Cardiac muscle cell (in vitro differentiated cells and primary cell): ENCODE results near the gene NR6A1. TPM values are rescaled to one million over a fixed set of nuclear protein-coding genes. Genes with fewer than 3 reads are reported as not detected.

ENCODE experiments used
- DNase-seq, 2 donors: peaks; one replicate each; pipeline versions ENCODE4 v3.0.0 to v3.0.0-alpha.2; 2010 to 2017; ENCODE audit warnings: low read depth in 1 of 2, low spot score in 1 of 2
- H3K27ac ChIP-seq: fragments of 200-600 bp; sonication (generic); 2 replicates; pipeline ENCODE4 v1.5.1; 2016
- H3K27me3 ChIP-seq: fragments of 200-600 bp; sonication (generic); 2 replicates; pipeline ENCODE4 v1.6.0; 2016; ENCODE audit warnings: control low read depth
- H3K36me3 ChIP-seq: fragments of 200-600 bp; sonication (generic); 2 replicates; pipeline ENCODE4 v1.5.1; 2016; ENCODE audit warnings: control low read depth
- H3K4me1 ChIP-seq: fragments of 200-600 bp; sonication (generic); 2 replicates; pipeline ENCODE4 v1.8.1; 2017; ENCODE audit warnings: low read depth, mild to moderate bottlenecking, mixed run types
- H3K4me3 ChIP-seq: fragments of 200-600 bp; sonication (generic); 2 replicates; pipeline ENCODE4 v1.5.1; 2016; ENCODE audit warnings: mild to moderate bottlenecking
- H3K9me3 ChIP-seq: fragments of 200-600 bp; sonication (generic); 2 replicates; pipeline ENCODE4 v1.5.1; 2017; ENCODE audit warnings: low read depth, mild to moderate bottlenecking, control low read depth
- polyA plus RNA-seq: library from polyadenylated mRNA; unstranded; fragments of >200 nt; fragmentation: Nextera tagmentation; extraction: Ambion mirVana; gene quantifications from 2 replicates; pipeline ENCODE4 v1.2.1, GENCODE V29; 2016
- total RNA-seq: library from RNA; depleted of rRNA; stranded (reverse); fragments of >200 nt; gene quantifications from 2 replicates; pipeline ENCODE4 v1.2.3, GENCODE V29; 2016
- TF ChIP-seq, protein P1 (sequence below): IDR thresholded peaks from 2 replicates; pipeline ENCODE4 v1.5.1; 2012; ENCODE audit warnings: low read depth, mild to moderate bottlenecking, low read length

The NR6A1 gene
- total and polyA plus RNA-seq, 2 experiments from 2014 or later = 3.2 to 19.8 TPM

DNA sequence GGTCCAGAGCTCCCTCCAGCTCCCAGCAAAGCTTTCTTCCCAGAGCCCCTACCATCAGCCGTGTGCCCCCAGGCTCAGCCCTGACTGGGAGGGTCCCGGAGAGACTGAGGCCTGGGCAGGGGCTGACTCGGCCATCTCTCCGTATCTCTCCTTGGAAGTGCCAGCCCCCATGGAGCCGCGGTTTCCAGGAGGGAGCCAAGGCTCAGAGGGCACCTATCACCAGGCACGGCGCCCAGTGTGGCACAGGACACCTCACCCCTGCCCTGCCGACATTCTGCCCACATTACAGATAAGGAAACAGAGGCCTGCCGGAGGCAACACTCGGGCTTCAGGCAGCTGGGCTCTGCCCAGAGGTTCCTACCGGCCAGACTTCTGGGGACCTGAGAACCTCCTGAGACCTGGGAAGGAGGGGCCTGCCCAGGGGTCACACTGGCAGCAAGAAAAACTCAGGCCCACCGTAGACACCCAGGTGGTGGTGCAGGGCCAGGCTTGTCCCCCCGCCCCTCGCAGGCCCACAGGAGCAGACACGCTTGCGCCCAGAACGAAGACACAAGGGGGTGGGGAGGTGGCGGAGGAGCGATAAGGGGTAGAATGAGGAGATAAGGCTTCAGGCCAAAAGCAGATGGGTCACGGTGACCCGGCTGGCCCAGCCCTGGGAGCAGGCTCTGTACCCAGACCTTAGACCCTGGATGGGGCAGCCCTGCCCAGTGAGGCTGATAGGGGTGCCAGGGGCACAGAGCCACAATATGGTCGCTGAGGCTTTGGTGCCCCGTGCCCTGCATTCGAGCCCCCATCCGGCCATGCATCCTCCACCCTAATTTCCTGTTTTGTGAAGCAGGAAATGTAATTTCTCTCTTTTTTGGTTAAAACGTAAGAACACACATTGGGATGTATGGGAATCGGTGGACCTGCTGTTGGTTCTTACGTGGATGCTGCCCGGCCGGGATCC is 275.7 kb downstream of the NR6A1 start:
- Histone ChIP-seq H3K9me3 (no peaks in the 10 kb centered on the region), H3K27ac (no peak overlapping the region), H3K4me3 (no peak overlapping the region), H3K27me3 (peaks cover 7% of the 10 kb centered on the region), H3K4me1 (no peaks in the 10 kb centered on the region), H3K36me3 (no peaks in the 10 kb centered on the region)
- DNase-seq = no peak
- TF ChIP-seq, protein P1, sequence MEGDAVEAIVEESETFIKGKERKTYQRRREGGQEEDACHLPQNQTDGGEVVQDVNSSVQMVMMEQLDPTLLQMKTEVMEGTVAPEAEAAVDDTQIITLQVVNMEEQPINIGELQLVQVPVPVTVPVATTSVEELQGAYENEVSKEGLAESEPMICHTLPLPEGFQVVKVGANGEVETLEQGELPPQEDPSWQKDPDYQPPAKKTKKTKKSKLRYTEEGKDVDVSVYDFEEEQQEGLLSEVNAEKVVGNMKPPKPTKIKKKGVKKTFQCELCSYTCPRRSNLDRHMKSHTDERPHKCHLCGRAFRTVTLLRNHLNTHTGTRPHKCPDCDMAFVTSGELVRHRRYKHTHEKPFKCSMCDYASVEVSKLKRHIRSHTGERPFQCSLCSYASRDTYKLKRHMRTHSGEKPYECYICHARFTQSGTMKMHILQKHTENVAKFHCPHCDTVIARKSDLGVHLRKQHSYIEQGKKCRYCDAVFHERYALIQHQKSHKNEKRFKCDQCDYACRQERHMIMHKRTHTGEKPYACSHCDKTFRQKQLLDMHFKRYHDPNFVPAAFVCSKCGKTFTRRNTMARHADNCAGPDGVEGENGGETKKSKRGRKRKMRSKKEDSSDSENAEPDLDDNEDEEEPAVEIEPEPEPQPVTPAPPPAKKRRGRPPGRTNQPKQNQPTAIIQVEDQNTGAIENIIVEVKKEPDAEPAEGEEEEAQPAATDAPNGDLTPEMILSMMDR = no peak

GRCh38 chr9:124493794-124494479 is 277.2 kb downstream of the NR6A1 start:
- H3K27ac ChIP-seq = no peak overlapping the region
- no peaks in the 10 kb centered on the region for H3K9me3 ChIP-seq
- no peak for DNase-seq
- no peaks in the 10 kb centered on the region for H3K27me3 ChIP-seq
- TF ChIP-seq, protein P1 = no peak
- no peaks in the 10 kb centered on the region for H3K36me3 ChIP-seq
- H3K4me3 ChIP-seq = no peak overlapping the region
- H3K4me1 ChIP-seq = no peaks in the 10 kb centered on the region

- no peaks in the 10 kb centered on the region for H3K4me1 ChIP-seq
- no peak overlapping the region for H3K27ac ChIP-seq
- no peak for DNase-seq
- H3K27me3 ChIP-seq = no peaks in the 10 kb centered on the region
- TF ChIP-seq, protein P1 = no peak
- no peak overlapping the region for H3K4me3 ChIP-seq
- H3K36me3 ChIP-seq = no peaks in the 10 kb centered on the region
- H3K9me3 ChIP-seq = no peaks in the 10 kb centered on the region
These were observed 277.9 kb downstream of the NR6A1 start for GRCh38 chr9:124493218-124493617.

GRCh38 chr9:124492818-124493217 is 278.3 kb downstream of the NR6A1 start:
- Histone ChIP-seq H3K27me3 (no peaks in the 10 kb centered on the region), H3K9me3 (no peaks in the 10 kb centered on the region), H3K36me3 (no peaks in the 10 kb centered on the region), H3K27ac (no peak overlapping the region), H3K4me3 (no peak overlapping the region), H3K4me1 (no peaks in the 10 kb centered on the region)
- no peak for DNase-seq
- TF ChIP-seq, protein P1 = no peak

GRCh38 chr9:124491049-124491975 is 279.8 kb downstream of the NR6A1 start:
- Histone ChIP-seq H3K4me3 (no peak overlapping the region), H3K36me3 (no peaks in the 10 kb centered on the region), H3K27me3 (no peaks in the 10 kb centered on the region), H3K9me3 (no peaks in the 10 kb centered on the region), H3K4me1 (no peaks in the 10 kb centered on the region), H3K27ac (no peak overlapping the region)
- TF ChIP-seq, protein P1 = no peak
- DNase-seq = no peak
